Measurements from ENCODE around the gene ALDH3B2.
"Not testable (repeated sequence)": the region's sequence is repeated elsewhere in the genome, so short reads cannot be mapped to it uniquely, and the experiment has no call there.

GRCh38 chr11:67715801-67716200 lies 41.4 kb upstream of the ALDH3B2 start:
- TF ChIP-seq POLR2AphosphoS5, POLR2A (IDR thresholded peaks at IDR 0.05): not testable (repeated sequence)

Data from stomach (tissue), 4 donors.